ENCODE data around the gene RPL13A. TPM values are rescaled to one million over a fixed set of nuclear protein-coding genes. Genes with fewer than 3 reads are reported as not detected.

The RPL13A gene
- total RNA-seq, 2 donors from 2014 or later: 2,414 to 3,956 TPM

DNA sequence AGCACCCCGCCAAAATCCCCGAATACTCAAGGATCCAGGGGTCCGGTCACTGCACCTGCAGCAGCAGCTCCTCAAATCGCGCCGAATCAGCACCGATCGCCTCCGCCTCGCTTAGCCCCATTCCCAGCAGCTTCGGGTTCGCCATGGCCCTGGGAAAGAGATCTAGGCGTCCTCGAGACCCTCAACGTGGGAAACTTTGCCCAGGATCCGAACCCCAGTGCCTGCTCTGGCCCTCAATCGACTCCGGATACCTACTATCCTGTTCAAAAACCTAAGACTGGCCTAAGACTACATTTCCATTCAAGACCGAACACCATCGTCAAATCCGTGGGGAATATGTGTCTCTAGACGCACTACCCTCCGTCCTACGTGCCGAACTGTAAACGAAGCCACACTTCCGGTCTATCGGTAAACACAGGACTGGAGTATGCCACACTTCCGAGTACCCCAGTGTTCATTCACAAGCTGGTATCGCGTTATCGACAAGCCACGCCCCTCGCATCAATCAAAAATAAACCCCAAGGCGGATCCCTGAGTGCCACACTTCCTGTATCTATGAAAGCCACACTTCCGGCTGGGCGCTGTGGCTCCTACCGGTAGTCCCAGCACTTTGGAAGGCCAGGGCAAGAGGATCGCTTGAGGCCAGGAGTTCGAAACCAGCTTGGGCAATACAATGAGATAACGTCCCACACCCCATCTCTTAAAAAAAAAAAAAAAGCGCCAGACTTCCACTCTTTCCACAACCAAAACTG lies 35.8 kb upstream of the RPL13A start, which contains the start of gene PIH1D1:
TSS of gene PIH1D1 (minus strand) at position 385 of the 752 bp plus-strand sequence. CDS start at position 145, 240 bp downstream.
- TF ChIP-seq, protein P1, sequence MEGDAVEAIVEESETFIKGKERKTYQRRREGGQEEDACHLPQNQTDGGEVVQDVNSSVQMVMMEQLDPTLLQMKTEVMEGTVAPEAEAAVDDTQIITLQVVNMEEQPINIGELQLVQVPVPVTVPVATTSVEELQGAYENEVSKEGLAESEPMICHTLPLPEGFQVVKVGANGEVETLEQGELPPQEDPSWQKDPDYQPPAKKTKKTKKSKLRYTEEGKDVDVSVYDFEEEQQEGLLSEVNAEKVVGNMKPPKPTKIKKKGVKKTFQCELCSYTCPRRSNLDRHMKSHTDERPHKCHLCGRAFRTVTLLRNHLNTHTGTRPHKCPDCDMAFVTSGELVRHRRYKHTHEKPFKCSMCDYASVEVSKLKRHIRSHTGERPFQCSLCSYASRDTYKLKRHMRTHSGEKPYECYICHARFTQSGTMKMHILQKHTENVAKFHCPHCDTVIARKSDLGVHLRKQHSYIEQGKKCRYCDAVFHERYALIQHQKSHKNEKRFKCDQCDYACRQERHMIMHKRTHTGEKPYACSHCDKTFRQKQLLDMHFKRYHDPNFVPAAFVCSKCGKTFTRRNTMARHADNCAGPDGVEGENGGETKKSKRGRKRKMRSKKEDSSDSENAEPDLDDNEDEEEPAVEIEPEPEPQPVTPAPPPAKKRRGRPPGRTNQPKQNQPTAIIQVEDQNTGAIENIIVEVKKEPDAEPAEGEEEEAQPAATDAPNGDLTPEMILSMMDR (IDR thresholded peaks at IDR 0.05): peak in 3 of 4 experiments; percentile 16 to 40 (median 38)
- TF ChIP-seq POLR2A (IDR thresholded peaks at IDR 0.05): peak; percentile 55
- peak; percentile 99 for TF ChIP-seq POLR2AphosphoS5 (IDR thresholded peaks at IDR 0.05)
- WGBS: under 1% methylated on average over 42 of the region's 42 CpGs
- Histone ChIP-seq H3K36me3 (no peaks in the 10 kb centered on the region), H3K4me1 (replicated peaks) (no peaks in the 10 kb centered on the region), H3K27me3 (replicated peaks; ENCODE audit: insufficient read depth) (no peaks in the 10 kb centered on the region), H3K9me3 (no peaks in the 10 kb centered on the region), H3K27ac (peak within 1 kb of the TSS; percentile 93 to 95), H3K4me3 (peak within 1 kb of the TSS; percentile 77 to 83)
- intact Hi-C loops (cut with DNase I): no loop called here
- DNase-seq (ENCODE audit: low spot score): peak; percentile 99

DNA sequence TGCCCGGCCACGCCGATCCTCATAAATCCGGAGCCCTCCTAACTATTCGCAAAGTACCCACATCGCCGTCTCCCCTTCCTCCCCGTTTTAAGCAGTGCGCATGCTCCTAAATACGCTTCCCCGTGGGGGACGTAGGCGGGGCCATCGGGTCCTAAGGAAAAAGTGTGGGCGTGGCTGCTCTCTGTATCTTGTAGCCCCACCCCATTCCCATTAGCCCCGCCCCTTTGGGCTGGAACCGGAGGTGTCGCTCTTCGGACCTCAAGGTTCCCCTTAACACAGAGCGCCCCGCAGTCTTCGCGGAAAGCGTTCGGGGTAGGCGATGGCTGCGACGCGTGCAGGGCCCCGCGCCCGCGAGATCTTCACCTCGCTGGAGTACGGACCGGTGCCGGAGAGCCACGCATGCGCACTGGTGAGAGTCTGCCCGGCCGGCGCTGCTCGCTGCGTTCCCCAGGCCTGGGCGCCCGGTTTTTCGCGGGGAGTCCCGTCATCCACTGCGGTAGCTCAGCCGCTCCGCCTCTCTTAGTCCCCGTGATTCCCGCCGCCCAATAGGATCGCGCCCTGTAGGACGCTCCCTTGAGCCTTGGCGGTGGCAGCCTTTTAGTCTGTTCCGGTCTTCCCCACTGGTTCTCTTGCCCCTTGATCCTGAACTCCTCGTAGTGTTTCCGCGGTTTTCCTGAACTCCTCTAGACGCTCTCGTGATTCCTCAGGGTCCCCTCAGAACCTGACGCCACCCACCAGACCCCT lies 34.2 kb upstream of the RPL13A start, which contains the start of gene ALDH16A1:
TSS of gene ALDH16A1 (plus strand) at position 213 of the 744 bp plus-strand sequence. CDS start at position 320, 107 bp downstream.
- DNase-seq (ENCODE audit: low spot score): peak; percentile 97
- intact Hi-C loops (cut with DNase I): no loop called here

DNA sequence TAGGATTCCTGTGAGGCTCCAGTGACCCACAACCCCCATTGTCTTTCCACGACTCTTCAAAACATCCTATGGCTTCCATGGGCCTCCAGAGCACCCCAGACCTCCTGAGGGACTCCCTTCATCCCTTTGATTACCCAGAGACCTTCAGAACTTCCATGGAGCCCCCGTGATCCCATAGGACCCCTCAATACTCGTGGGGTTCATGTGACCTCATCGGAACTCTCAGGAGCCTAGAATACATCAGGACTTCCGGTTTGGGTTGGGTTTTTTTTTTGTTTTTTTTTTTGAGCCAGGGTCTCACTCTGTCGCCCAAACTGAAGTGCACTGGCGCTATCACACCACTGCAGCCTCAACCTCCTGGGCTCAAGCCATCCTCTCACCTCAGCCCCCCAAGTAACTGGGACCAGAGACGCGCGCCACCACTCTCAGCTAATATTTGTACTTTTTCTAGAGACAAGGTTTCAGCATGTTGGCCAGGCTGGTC lies 33.6 kb upstream of the RPL13A start:
- 47% methylated on average over 10 of the region's 10 CpGs for WGBS
- peak overlapping the region; percentile 93 to 95 for H3K27ac ChIP-seq
- TF ChIP-seq POLR2A (IDR thresholded peaks at IDR 0.05): no peak
- no peaks in the 10 kb centered on the region for H3K9me3 ChIP-seq
- H3K4me1 ChIP-seq (replicated peaks): no peaks in the 10 kb centered on the region
- H3K27me3 ChIP-seq (replicated peaks; ENCODE audit: insufficient read depth): no peaks in the 10 kb centered on the region
- no peaks in the 10 kb centered on the region for H3K36me3 ChIP-seq
- H3K4me3 ChIP-seq: peak overlapping the region; percentile 58 to 60
- intact Hi-C loops (cut with DNase I): no loop called here
- DNase-seq (ENCODE audit: low spot score): no peak

More for the DNA sequence above, 34.2 kb upstream of the RPL13A start, which contains the start of gene ALDH16A1:
- Histone ChIP-seq H3K36me3 (no peaks in the 10 kb centered on the region), H3K4me3 (peak within 1 kb of the TSS; percentile 58 to 60), H3K27me3 (replicated peaks; ENCODE audit: insufficient read depth) (no peaks in the 10 kb centered on the region), H3K27ac (peak within 1 kb of the TSS; percentile 93 to 95), H3K9me3 (no peaks in the 10 kb centered on the region), H3K4me1 (replicated peaks) (no peaks in the 10 kb centered on the region)
- 1% methylated on average over 66 of the region's 66 CpGs for WGBS
- TF ChIP-seq POLR2AphosphoS5 (IDR thresholded peaks at IDR 0.05) (peak; percentile 88), POLR2A (IDR thresholded peaks at IDR 0.05) (peak; percentile 91)
- TF ChIP-seq, protein P1 (IDR thresholded peaks at IDR 0.05): peak in 1 of 4 experiments; percentile 17

DNA sequence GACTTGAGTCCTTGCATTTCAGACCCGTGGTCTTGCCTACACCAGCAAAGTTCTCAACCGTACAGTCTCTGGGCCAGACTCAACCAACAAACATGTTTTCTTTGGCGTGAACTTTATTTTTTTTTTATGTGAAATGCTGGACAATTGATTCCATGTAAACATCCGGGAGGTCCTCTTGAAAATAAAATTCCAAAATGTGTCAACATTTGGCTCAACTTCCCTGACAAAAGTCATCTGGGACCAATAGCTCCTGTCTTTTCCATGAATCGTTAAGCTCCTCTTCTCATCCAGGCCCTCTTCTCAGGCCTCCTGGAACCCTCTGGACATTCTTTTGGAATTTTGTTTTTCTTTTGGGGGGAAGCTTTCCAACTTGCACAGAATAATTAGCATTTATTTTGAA lies 31.6 kb upstream of the RPL13A start:
- H3K27ac ChIP-seq: peak overlapping the region in 1 of 2 donors; percentile 42

More for the DNA sequence above, 31.6 kb upstream of the RPL13A start:
- H3K27me3 ChIP-seq (replicated peaks; ENCODE audit: insufficient read depth): no peaks in the 10 kb centered on the region
- WGBS: 68% methylated on average over 5 of the region's 5 CpGs
- H3K4me3 ChIP-seq: no peak overlapping the region
- intact Hi-C loops (cut with DNase I): no loop called here
- H3K4me1 ChIP-seq (replicated peaks): no peaks in the 10 kb centered on the region
- no peaks in the 10 kb centered on the region for H3K9me3 ChIP-seq
- no peak for TF ChIP-seq POLR2A (IDR thresholded peaks at IDR 0.05)
- no peak for TF ChIP-seq POLR2AphosphoS5 (IDR thresholded peaks at IDR 0.05)
- TF ChIP-seq, protein P1 (IDR thresholded peaks at IDR 0.05): no peak
- no peak for DNase-seq (ENCODE audit: low spot score)
- no peaks in the 10 kb centered on the region for H3K36me3 ChIP-seq

Measured in prostate gland (tissue), 2 donors.